Measurements from ENCODE around the gene WDR13. TPM values are rescaled to one million over a fixed set of nuclear protein-coding genes. Genes with fewer than 3 reads are reported as not detected.
"Not testable (repeated sequence)": the region's sequence is repeated elsewhere in the genome, so short reads cannot be mapped to it uniquely, and the experiment has no call there.

Gene WDR13
- total RNA-seq, 1 experiment from 2014 or later, result 48.1 TPM

DNA sequence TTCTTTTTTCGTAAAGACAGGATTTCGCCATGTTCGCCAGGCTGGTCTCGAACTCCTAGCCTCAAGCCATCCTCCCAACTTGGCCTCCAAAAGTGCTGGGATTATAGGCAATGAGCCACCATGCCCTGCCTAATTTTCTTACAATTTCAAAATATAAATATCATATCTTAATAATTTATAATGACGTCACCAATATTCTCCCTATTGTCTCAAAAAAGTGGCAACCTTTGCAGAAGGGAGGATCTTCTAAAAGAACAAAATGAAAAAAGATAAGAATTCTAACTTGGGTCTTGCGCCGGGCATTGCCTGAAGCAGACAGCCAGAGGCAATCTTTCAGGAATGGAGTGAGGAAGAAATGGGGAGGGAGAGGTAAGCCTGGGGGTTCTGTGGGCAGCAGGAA, 48.4 kb downstream of the WDR13 start:
- ChIA-PET POLR2A (ENCODE audit: low non-redundant PET) (no interaction called here), CTCF (no interaction called here)
- Histone ChIP-seq H3K36me3 (ENCODE audit: insufficient read depth, low read length, poor library complexity, severe bottlenecking) (no peaks in the 10 kb centered on the region), H3K27ac (ENCODE audit: low read depth, low read length, poor library complexity, severe bottlenecking) (no peak overlapping the region), H3K9me3 (ENCODE audit: low read depth, low read length, poor library complexity, severe bottlenecking) (no peaks in the 10 kb centered on the region), H3K27me3 (replicated peaks; ENCODE audit: insufficient read depth, low read depth, low read length, poor library complexity) (no peaks in the 10 kb centered on the region), H3K4me3 (ENCODE audit: low read depth, low read length, poor library complexity, severe bottlenecking) (no peak overlapping the region), H3K4me1 (ENCODE audit: insufficient read depth, low read length, poor library complexity, severe bottlenecking) (no peaks in the 10 kb centered on the region)
- no peak for TF ChIP-seq EZH2 (IDR thresholded peaks at IDR 0.05; ENCODE audit: borderline replicate concordance, low read depth, low read length, poor library complexity, severe bottlenecking)
- TF ChIP-seq, protein P1, sequence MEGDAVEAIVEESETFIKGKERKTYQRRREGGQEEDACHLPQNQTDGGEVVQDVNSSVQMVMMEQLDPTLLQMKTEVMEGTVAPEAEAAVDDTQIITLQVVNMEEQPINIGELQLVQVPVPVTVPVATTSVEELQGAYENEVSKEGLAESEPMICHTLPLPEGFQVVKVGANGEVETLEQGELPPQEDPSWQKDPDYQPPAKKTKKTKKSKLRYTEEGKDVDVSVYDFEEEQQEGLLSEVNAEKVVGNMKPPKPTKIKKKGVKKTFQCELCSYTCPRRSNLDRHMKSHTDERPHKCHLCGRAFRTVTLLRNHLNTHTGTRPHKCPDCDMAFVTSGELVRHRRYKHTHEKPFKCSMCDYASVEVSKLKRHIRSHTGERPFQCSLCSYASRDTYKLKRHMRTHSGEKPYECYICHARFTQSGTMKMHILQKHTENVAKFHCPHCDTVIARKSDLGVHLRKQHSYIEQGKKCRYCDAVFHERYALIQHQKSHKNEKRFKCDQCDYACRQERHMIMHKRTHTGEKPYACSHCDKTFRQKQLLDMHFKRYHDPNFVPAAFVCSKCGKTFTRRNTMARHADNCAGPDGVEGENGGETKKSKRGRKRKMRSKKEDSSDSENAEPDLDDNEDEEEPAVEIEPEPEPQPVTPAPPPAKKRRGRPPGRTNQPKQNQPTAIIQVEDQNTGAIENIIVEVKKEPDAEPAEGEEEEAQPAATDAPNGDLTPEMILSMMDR (conservative IDR thresholded peaks at IDR 0.05; ENCODE audit: low read depth, low read length), result no peak
- BruUV-seq (replicated peaks), result no TSS peak
- DNase-seq (ENCODE audit: low spot score), result no peak
- intact Hi-C loops (cut with micrococcal nuclease; ENCODE audit: unreplicated experiment), result no loop called here

DNA sequence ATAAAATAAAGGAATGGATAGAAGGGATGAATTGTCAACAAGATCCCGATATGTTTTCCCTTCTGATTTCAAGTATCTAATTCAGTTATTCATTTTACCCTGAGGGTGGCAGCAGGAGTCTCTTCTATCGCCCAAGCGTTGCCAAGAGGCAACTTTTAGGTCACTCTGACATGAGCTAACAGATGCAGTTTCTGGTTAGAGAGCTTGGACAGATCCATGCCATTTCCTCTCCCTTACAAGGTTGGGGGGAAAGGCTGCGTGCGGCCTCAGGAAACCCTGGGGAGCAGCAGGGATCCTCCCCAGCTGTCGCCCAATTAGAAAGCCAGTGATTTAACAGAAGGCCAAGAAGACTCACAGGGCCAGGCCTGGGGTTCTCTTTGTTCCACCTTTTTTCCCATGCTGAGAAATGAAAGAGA, 51.1 kb downstream of the WDR13 start:
- CTCF ChIA-PET, result interaction anchor here (0.6 to 1.3 kb wide), 5 partner anchors 271 to 1230 kb away, joined by 3 to 10 read pairs (median 3); no protein-coding TSS in a partner anchor
- H3K4me3 ChIP-seq (ENCODE audit: low read depth, low read length, poor library complexity, severe bottlenecking), result no peak overlapping the region
- no peaks in the 10 kb centered on the region for H3K36me3 ChIP-seq (ENCODE audit: insufficient read depth, low read length, poor library complexity, severe bottlenecking)
- no TSS peak for BruUV-seq (replicated peaks)
- intact Hi-C loops (cut with micrococcal nuclease; ENCODE audit: unreplicated experiment), result no loop called here
- no peaks in the 10 kb centered on the region for H3K4me1 ChIP-seq (ENCODE audit: insufficient read depth, low read length, poor library complexity, severe bottlenecking)
- H3K9me3 ChIP-seq (ENCODE audit: low read depth, low read length, poor library complexity, severe bottlenecking), result no peaks in the 10 kb centered on the region
- H3K27me3 ChIP-seq (replicated peaks; ENCODE audit: insufficient read depth, low read depth, low read length, poor library complexity), result no peaks in the 10 kb centered on the region
- DNase-seq (ENCODE audit: low spot score), result peak; percentile 58
- POLR2A ChIA-PET (ENCODE audit: low non-redundant PET), result no interaction called here
- H3K27ac ChIP-seq (ENCODE audit: low read depth, low read length, poor library complexity, severe bottlenecking), result no peak overlapping the region
- TF ChIP-seq EZH2 (IDR thresholded peaks at IDR 0.05; ENCODE audit: borderline replicate concordance, low read depth, low read length, poor library complexity, severe bottlenecking), result no peak
- TF ChIP-seq, protein P1 (conservative IDR thresholded peaks at IDR 0.05; ENCODE audit: low read depth, low read length), result peak; percentile 45; the same call in 1 of the 2 replicates

DNA sequence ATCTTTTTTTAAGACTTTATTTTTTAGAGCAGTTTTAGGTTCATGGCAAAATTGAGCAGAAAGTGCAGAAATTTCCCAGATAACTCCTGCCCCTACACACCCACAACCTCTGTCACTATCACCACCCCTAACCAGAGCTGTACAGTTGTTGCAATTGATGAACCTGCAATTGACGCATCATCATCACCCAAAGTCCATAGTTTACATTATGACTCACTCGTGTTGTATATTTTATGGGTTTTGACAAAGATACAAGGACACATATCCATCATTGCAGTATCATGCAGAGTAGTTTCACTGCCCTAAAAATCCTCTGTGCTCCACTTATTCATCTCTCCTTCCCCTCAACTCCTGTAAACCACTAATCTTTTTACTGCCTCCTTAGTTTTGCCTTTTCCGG, 51.8 kb downstream of the WDR13 start:
- no peak for DNase-seq (ENCODE audit: low spot score)
- ChIA-PET POLR2A (ENCODE audit: low non-redundant PET) (no interaction called here), CTCF (interaction anchor here (0.7 to 1.3 kb wide), 2 partner anchors 566 to 1230 kb away, joined by 3 read pairs; no protein-coding TSS in a partner anchor)
- TF ChIP-seq, protein P1 (conservative IDR thresholded peaks at IDR 0.05; ENCODE audit: low read depth, low read length), result no peak
- no peak for TF ChIP-seq EZH2 (IDR thresholded peaks at IDR 0.05; ENCODE audit: borderline replicate concordance, low read depth, low read length, poor library complexity, severe bottlenecking)
- H3K4me1 ChIP-seq (ENCODE audit: insufficient read depth, low read length, poor library complexity, severe bottlenecking), result no peaks in the 10 kb centered on the region
- intact Hi-C loops (cut with micrococcal nuclease; ENCODE audit: unreplicated experiment), result no loop called here
- no peaks in the 10 kb centered on the region for H3K27me3 ChIP-seq (replicated peaks; ENCODE audit: insufficient read depth, low read depth, low read length, poor library complexity)
- BruUV-seq (replicated peaks), result no TSS peak
- no peak overlapping the region for H3K27ac ChIP-seq (ENCODE audit: low read depth, low read length, poor library complexity, severe bottlenecking)
- no peaks in the 10 kb centered on the region for H3K9me3 ChIP-seq (ENCODE audit: low read depth, low read length, poor library complexity, severe bottlenecking)
- no peak overlapping the region for H3K4me3 ChIP-seq (ENCODE audit: low read depth, low read length, poor library complexity, severe bottlenecking)
- no peaks in the 10 kb centered on the region for H3K36me3 ChIP-seq (ENCODE audit: insufficient read depth, low read length, poor library complexity, severe bottlenecking)

DNA sequence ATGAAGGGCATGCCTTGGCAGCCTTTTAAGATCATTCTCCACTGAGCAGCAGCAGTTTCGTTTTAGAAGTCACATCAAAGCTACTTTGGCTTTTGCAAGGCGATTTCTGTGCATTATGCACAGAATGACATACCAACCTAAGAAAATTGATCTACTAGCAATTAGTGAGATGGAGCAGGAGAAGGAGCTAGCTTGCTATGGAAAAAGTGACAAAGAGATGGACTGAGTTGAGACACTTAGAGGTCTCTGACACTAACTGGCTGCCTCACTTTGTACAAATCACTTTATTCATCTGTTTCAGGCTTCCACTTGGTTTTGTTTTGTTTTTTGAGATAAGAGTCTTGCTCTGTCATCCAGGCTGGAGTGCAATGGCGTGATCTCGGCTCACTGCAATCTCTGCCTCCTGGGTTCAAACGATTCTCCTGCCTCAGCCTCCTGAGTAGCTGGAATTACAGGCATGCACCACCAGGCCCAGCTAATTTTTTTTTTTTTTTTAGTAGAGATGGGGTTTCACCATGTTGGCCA, 54.8 kb downstream of the WDR13 start:
- H3K4me3 ChIP-seq (ENCODE audit: low read depth, low read length, poor library complexity, severe bottlenecking); H3K9me3 ChIP-seq (ENCODE audit: low read depth, low read length, poor library complexity, severe bottlenecking); BruUV-seq (replicated peaks); DNase-seq (ENCODE audit: low spot score); H3K36me3 ChIP-seq (ENCODE audit: insufficient read depth, low read length, poor library complexity, severe bottlenecking); intact Hi-C loops (cut with micrococcal nuclease; ENCODE audit: unreplicated experiment); H3K27ac ChIP-seq (ENCODE audit: low read depth, low read length, poor library complexity, severe bottlenecking); CTCF ChIA-PET; POLR2A ChIA-PET (ENCODE audit: low non-redundant PET); H3K27me3 ChIP-seq (replicated peaks; ENCODE audit: insufficient read depth, low read depth, low read length, poor library complexity); H3K4me1 ChIP-seq (ENCODE audit: insufficient read depth, low read length, poor library complexity, severe bottlenecking): not testable (repeated sequence)

DNA sequence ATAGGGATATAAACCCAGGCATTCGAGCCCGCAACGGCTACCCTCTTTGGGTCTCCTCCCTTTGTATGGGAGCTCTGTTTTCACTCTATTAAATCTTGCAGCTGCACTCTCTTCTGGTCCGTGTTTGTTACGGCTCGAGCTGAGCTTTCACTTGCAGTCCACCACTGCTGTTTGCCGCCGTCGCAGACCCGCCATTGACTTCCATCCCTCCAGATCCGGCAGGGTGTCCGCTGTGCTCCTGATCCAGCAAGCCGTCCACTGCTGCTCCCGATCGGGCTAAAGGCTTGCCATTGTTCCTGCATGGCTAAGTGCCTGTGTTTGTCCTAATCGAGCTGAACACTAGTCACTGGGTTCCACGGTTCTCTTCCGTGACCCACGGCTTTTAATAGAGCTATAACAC, 57.5 kb downstream of the WDR13 start:
- H3K27me3 ChIP-seq (replicated peaks; ENCODE audit: insufficient read depth, low read depth, low read length, poor library complexity); H3K9me3 ChIP-seq (ENCODE audit: low read depth, low read length, poor library complexity, severe bottlenecking); H3K36me3 ChIP-seq (ENCODE audit: insufficient read depth, low read length, poor library complexity, severe bottlenecking); H3K4me3 ChIP-seq (ENCODE audit: low read depth, low read length, poor library complexity, severe bottlenecking); CTCF ChIA-PET; intact Hi-C loops (cut with micrococcal nuclease; ENCODE audit: unreplicated experiment); H3K27ac ChIP-seq (ENCODE audit: low read depth, low read length, poor library complexity, severe bottlenecking); DNase-seq (ENCODE audit: low spot score); POLR2A ChIA-PET (ENCODE audit: low non-redundant PET); H3K4me1 ChIP-seq (ENCODE audit: insufficient read depth, low read length, poor library complexity, severe bottlenecking); BruUV-seq (replicated peaks): not testable (repeated sequence)
